OCI-LY7 (cell line): ENCODE measurements around the gene ARHGEF3.

Source experiments
- EZH2phosphoT487 ChIP-seq: fragments of 200-600 bp; sonication (generic); IDR thresholded peaks from 2 replicates; pipeline ENCODE4 v1.6.1; 2018; ENCODE audit warnings: low read depth, borderline replicate concordance, mild to moderate bottlenecking, mixed run types, antibody characterized with exemption, low read length, moderate library complexity, mixed read lengths
- TF ChIP-seq, protein P1 (sequence below): fragments of 200-600 bp; sonication (generic); conservative IDR thresholded peaks from 2 replicates; pipeline ENCODE4 v1.5.1; 2014; ENCODE audit warnings: mild to moderate bottlenecking, antibody characterized with exemption, low read length, moderate library complexity, mixed read lengths

DNA sequence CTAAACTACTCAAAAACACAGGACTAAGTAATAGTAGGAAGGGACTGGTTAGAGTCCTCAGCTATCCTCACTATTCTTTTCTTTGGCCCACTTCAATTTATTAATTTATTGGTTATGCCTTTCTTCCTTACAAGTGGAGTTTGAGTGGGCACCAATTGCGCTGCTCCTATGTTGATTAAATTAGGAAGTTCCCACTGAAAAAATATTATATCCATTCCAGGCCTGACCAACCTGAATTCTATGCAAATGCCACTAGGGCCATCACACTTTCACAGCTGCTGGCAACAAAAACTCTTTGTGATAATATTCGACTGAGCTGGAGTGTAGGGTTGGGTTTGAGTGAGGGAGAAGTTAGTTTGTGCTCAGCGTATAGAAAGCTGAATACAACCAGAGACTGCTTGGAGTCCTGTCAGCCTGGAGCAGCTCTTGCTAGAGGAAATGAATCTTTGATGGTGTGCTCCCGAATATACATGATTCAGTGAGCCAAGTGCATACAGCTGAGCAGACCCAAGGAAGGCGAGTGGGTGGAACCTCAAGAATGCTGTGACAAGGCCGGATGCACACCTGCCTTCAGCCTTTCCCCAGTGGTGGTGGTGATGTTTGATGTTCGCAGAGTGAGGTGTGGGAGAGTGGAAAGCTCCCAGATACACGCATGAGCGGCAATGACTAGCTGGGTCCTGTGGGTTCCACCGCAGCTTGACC, 1.5 kb downstream of the ARHGEF3 start:
- TF ChIP-seq, protein P1, sequence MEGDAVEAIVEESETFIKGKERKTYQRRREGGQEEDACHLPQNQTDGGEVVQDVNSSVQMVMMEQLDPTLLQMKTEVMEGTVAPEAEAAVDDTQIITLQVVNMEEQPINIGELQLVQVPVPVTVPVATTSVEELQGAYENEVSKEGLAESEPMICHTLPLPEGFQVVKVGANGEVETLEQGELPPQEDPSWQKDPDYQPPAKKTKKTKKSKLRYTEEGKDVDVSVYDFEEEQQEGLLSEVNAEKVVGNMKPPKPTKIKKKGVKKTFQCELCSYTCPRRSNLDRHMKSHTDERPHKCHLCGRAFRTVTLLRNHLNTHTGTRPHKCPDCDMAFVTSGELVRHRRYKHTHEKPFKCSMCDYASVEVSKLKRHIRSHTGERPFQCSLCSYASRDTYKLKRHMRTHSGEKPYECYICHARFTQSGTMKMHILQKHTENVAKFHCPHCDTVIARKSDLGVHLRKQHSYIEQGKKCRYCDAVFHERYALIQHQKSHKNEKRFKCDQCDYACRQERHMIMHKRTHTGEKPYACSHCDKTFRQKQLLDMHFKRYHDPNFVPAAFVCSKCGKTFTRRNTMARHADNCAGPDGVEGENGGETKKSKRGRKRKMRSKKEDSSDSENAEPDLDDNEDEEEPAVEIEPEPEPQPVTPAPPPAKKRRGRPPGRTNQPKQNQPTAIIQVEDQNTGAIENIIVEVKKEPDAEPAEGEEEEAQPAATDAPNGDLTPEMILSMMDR: no peak
- TF ChIP-seq EZH2phosphoT487: no peak
